GM11168 (cell line): ENCODE measurements around the gene DHX32.
"Not testable (repeated sequence)": the region's sequence is repeated elsewhere in the genome, so short reads cannot be mapped to it uniquely, and the experiment has no call there.

Source experiments
- in situ Hi-C: fragments of 300-500 bp; cut with MboI; formaldehyde crosslinking; loops from one replicate; pipeline ENCODE4 v1.12.0; 2022; ENCODE audit warnings: low sequenced_read_pairs; ENCODE audit not compliant: unreplicated experiment

The DHX32 gene, protein sequence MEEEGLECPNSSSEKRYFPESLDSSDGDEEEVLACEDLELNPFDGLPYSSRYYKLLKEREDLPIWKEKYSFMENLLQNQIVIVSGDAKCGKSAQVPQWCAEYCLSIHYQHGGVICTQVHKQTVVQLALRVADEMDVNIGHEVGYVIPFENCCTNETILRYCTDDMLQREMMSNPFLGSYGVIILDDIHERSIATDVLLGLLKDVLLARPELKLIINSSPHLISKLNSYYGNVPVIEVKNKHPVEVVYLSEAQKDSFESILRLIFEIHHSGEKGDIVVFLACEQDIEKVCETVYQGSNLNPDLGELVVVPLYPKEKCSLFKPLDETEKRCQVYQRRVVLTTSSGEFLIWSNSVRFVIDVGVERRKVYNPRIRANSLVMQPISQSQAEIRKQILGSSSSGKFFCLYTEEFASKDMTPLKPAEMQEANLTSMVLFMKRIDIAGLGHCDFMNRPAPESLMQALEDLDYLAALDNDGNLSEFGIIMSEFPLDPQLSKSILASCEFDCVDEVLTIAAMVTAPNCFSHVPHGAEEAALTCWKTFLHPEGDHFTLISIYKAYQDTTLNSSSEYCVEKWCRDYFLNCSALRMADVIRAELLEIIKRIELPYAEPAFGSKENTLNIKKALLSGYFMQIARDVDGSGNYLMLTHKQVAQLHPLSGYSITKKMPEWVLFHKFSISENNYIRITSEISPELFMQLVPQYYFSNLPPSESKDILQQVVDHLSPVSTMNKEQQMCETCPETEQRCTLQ

DNA sequence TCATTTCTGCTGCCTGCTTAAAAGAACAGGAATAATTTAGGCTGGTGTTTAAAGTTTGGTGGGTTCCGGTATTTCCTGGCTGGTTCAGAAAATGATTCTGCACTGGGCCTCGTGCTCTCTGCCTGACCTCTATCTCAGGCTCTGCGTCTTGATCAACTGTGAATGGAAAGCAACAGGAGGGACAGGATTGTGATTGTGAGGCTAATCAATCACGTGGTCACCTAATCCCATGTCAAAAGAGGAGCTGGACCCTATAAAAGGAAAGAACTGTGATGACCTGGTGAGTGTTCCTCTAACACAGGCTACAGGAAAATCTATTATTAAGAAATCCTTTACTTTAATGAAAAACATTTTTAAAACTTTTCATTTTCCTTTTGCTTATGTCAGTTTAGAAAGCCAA, at the start of gene DHX32:
Gene DHX32, minus strand, starts transcription at position 101 of the 400 bp plus-strand sequence. CDS start 468 bp downstream, outside the sequence.
- in situ Hi-C loops, result no loop called here

DNA sequence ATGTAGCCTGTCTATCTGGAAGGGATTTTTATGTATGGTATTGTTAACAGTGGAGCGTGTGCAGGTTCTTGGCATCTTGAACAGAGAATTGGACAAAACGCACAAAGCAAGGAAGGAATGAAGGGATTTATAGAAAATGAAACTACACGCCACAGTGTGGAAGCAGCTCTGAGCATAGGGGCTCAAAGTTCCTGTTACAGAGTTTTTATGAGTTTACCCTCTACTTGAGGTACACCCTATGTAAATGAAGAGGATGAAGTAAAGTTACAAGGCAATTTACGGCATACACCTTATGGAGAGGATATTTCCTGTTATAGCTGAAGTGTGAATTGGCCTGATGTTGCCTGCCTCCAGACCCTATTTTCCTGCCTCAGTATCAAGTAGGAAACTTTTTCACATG, 48.5 kb upstream of the DHX32 start:
- in situ Hi-C loops, result no loop called here

DNA sequence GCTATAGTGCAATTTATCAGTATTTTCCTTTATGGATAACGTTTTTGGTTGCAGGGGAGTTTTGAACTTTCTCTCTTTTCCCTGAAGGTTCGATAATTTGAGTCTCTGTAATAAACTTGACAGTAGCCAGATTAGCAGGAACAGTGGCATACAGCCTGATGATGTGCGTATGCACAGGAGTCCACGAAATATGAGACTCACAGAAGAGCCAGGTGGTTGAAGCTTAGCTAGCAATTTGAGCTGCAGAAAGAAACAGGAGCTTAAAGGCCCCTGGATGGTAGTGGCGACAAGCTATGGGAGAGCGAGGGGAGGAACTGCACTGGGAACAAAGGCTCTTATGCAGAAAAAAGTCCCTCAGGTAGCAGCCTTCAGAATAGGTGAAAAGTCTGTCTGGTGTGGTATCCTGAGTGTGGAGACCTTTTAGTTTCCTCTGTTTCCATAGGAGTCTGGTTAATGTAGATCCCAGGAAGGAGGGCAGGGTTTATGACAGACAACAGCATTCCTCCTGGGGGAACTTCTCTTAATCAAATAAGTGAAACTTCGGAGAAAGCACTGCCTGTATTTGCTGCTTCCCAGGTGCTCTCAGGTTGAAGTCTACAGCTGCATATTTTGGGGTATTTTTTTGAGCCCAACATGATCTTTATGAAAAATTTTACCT, 48.0 kb upstream of the DHX32 start:
- in situ Hi-C loops, result no loop called here

DNA sequence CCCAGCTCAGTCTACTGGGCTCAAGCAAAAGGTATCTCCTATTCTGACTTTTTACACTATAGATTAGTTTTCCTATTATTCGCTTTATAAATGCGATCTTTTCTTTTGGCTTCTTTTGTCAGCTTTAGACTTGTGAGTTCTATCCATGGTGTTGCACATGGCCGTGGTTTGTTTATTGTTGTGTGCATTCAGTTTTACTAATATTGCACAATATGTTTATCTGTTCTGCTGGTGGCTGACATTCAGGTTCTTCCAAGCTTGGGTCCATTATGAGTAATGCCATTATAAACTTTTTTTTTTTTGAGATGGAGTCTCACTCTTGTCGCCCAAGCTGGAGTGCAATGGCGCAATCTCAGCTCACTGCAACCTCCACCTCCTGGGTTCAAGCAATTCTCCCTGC, 46.2 kb upstream of the DHX32 start:
- in situ Hi-C loops, result not testable (repeated sequence)

DNA sequence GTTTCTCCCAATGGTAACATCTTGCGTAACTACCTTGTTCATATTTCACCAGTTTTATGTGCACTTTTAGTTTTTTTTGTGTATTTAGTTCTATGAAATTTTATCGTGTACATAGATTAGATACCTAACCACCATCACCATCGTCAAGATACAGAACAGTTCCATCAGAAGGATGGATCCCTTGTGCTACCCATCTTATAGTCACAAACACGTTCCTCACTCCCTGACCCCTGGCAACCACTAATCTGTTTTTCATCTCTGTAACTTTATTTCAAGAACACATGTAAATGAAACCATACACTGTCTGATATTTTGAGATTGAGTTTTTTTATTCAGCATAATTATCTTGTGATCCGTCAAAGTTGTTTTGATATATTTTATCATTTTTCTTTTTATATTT, 45.2 kb upstream of the DHX32 start:
- in situ Hi-C loops, result no loop called here

DNA sequence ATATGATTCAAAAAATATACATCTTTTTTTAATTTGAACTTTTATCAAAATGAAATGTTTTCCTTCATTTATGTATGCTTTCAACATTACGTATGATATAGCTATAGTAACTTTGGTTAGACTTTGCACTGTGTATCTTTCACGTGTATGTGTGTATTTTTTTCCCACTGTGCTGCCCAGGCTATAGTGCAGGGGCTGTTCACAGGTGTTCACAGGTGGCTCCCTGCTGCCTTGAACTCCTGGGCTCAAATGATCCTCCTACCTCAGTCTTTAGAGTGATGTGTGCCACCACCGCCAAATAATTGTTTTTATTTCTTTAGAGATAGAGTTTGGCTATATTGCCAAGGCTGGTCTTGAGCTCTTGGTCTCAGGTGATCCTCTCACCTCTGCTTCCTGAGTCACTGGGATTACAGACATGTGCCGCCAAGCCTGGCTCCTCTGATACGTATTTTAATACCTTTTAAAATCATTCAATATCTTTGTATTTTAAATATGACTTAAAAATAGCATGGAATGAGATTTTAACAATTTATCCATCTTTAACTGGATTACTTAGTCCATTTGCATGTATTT, 44.3 kb upstream of the DHX32 start:
- in situ Hi-C loops, result no loop called here

DNA sequence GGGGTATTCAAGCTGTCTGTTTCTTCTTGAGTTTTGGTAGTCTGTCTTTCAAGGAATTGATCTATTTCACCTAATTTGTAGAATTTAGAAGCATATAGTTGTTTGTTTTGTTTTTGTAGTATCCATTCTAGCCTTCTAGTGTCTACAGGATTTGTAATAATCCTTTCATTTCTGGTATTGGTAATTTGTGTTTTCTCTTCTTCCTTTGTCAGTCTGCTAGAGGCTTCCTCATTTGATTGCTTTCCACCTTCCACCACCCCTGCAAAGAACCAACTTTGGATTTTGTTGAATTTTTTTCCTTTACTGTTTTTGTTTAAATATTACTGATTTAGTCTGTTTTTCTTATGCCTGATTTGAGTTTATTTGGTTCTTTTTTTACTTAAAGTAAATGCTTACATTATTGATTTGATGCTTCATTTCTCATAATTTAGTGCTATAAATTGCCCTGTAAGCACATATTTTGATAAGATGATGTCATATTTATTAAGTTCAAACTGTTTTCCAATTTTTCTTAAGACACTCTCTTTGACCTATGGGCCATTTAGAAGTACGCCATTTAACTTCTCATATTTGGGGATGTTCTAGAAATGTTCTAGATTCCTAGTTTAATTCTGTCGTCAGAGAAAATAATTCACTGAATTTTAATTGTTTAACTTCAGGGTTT, 40.7 kb upstream of the DHX32 start:
- in situ Hi-C loops, result not testable (repeated sequence)

DNA sequence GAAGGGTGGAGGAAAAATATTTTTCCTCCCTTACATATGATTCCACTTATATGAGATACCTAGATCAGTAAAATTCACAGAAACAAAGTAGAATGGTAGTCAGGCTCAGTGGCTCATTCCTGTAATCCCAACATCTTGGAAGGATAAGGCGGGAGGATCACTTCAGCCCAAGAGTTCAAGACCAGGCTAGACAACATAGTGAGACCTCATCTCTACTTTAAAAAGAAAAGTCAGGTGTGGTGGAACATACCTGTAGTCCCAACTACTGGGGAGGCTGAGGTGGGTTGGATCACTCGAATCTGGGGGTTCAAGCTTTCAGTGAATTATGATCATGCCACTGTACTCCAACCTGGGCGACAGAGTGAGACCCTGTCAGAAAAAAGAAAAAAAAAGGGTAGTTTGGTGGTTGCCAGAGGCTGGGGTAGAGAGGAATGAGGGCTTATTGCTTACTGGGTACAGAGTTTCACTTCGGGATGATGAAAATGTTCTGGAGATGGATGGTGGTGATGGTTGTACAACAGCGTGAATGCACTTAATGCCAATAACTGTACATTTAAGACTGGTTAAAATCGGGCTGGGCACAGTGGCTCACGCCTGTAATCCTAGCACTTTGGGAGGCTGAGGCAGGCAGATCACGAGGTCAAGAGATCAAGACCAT, 36.7 kb upstream of the DHX32 start:
- in situ Hi-C loops, result not testable (repeated sequence)

DNA sequence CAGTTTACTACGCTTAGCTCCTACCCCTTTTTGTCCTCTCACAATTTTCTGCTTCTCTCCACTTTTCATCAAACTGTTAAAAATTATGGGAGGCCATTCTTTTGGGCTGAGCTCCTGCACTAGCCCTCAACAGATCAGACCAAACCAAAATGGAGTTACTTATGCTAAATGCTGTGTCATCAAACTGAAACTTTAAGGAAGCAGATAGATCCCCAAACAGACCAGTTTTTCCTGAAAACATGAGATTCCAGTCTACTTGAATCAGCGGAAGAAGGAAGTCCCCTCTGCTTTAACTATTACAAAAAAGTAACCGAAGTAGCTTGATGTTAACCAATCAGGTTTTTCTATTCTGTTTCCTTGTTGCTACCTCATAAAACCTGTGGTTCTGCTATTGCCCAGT, 35.9 kb upstream of the DHX32 start:
- in situ Hi-C loops, result no loop called here

DNA sequence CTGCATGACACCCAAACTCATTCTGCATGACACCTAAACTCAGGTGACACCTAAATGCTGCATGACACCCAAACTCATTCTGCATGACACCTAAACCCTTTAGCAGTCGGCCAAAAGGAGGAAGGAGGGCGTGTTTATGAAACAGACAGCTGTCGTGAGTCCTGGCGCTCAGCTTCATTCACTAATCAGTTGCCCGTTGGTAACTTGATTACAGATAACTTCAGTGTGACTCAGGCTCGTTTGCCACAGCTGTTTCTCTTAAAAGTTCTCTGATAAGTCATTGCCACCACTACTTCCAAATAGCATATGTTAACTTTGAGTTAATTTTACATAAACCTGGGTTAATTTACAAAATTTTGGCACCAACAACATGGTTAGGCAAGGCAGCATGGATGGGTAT, 32.2 kb upstream of the DHX32 start:
- in situ Hi-C loops, result not testable (repeated sequence)

DNA sequence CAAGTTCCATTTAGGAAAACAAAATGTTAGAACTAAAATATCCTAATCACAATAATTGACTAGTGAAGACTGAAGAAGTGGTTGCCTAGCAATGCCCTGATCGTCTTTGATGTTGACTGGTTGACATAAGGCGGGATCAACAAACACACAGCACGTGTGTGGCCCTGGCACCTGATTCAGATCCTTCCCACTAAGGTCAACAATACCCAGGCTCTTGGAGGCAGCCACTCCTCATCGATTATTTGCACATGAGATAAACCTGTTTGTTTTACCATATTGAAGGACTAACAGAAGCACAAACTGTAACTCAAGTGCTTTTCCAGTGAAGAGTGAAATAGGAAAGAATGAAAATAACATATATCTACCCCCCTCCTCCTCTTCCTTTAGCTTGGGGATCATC, 30.9 kb upstream of the DHX32 start:
- in situ Hi-C loops, result no loop called here

DNA sequence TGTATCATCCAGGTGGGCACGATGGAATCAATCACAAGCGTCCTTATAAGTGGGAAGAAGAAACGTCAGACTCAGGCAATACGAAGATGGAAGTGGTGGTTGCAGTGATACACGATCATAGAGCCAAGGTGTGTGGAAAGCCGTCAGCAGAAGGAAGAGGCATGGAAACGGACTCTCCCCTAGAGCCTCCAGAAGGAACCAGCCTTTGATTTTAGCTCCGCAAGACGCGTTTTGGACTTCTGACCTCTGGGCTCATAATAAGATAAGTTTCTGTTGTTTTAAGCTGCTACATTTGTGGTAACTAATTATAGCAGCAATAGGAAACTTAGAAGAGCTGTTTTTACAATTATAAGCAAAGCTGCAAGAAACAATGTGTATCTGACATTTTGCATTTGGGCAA, 30.1 kb upstream of the DHX32 start:
- in situ Hi-C loops, result no loop called here

DNA sequence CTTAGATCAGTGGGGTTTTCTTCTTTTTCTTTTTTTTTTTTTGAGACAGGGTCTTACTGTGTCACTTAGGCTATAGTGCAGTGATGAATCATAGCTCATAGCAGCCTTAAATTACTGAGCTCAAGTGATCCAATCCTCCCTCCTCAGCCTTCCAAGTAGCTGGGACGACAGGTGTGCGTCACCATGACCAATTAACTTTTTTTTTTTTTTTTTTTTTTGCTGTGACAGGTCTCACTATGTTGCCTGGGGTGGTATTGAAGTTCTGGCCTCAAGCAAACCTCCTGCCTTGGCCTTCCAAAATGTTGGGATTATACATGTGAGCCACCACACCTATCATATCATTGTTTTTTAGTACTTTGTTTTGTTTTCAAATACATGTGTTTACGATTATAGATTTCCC, 28.4 kb upstream of the DHX32 start:
- in situ Hi-C loops, result not testable (repeated sequence)

DNA sequence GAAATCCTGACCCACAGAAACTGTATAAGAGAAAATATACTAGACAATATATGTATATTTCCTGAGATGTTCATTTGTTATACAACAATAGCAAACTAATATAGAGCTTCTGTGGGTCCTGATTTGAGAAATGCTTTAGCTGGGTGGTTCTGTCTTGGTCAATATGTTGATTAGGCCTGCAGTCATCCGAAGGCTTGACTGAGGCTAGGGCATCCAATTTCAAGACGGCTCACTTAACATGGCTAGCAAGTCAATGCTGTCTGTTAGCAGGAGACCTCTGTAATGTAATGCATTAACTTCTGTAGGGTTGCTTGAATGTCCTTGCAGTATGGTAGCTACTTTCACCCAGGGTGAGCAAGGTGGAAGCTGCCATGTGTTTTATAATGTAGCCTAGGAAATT, 27.7 kb upstream of the DHX32 start:
- in situ Hi-C loops, result not testable (repeated sequence)

DNA sequence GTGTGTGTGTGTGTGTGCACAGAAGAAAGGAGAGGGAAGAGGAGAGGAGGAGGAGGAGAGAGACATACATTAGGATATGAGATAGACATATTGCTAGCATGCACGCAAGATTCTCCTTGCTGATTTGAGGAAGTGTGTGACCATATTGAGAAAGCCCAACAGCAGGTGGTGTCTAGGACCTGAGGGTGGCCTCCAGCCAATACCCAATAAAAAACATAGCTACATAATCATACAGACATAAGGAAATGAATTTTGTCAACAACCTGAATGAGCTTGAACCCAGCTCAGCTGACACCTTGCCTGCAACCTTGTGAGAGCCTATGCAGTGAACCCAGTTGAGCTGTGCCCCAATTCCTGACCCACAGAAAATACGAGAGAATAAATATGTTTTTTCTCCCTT, 26.5 kb upstream of the DHX32 start:
- in situ Hi-C loops, result not testable (repeated sequence)

DNA sequence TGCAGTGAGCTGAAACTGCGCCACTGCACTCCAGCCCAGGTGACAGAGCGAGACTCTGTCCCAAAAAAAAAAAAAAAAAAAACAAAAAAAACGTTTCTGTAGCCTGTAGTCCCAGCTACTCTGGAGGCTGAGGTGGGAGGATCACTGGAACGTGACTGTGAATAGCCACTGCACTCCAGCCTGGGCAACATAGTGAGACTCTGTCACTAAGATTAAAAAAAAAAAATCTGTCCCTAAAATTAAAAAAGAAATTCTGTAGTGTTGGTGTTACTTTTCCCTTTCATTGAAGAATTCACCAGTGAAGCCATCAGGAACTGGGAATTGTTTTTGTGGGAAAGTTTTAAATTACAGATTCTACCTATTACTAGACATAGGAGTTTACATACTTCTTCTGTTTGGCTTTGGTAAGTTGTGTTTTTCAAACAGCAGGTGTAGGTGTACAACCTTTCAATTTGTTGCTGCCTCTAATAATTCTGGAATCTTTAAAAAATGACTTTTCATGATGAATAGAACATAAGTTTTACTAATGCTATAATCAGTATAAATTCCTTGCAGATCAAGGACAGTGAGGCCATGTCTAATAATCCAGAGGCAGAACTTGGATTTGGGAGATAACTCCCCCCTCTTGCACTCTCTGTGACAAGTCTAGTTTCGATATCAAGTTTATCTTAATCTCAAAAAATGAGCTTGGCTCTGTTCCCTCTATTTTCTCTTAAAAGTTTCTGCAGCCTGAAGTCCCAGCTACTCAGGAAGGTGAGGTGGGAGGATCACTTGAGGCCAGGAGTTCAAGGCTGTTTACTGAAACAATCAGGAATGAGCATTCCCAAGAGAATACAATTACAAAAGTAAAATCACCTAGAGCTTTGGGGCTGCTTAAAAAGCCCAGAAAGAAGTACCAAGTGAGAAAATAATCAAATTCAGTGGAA, 24.2 kb upstream of the DHX32 start:
- in situ Hi-C loops, result not testable (repeated sequence)

DNA sequence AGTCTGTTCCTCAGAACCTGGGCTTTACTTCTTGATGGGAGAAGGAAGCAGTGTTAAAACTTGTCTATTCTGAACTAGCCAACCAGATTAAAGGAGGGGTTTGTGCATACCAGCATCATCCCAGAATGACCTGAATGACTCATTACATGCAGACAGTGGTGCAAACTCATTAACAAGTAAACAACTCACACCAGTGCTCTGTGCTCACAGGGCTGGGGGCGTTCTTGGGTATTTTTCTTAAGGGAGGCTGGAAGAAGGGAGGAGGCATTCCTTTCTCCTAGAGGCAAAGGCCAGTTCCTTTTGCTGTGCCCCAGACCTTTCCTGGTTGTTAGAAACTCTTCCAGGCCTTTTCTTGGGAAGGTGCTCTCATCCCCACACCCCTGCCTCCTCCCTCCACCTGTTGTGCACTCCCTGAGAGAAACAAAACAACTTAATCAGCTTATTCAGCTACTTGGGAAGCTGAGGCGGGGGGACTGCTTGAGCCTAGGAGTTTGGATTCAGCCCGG, 22.1 kb upstream of the DHX32 start:
- in situ Hi-C loops, result not testable (repeated sequence)

DNA sequence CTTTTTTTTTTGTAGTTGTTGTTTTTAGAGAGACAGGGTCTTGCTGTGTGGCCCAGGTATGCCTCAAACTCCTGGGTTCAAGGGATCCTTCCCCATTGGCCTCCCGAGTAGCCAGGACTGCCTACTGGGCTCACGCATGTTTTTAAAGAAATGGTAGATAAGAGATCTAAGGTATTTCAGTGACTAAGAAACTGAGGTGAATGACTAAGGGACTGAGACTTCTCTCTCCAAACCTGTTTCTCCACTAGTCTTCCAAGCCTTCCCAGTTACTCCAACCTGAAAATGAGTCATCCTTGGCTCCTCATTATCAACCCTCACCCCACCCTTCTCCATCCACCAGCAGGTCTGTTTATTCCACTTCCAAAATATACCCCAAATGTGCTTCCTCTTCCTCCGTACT, 19.9 kb upstream of the DHX32 start:
- in situ Hi-C loops, result not testable (repeated sequence)

DNA sequence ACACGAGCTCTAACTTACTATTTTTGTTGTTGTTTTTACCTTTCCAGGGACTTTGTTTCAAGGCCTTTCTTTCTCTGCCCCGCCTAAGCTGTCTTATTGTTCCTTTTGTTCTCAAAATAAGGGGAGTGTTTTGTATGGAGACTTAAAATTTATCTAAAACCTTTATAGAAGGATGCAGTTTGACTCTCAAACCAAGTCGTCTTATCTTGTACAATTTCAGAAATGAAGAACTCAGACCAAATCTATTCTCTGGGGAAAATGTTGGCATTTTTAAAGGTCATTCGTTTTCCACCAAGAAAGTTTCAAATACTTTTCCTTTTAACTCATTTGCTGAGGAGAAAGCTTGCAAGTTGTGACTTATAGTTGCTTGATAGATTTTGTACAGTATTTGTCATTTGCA, 16.2 kb upstream of the DHX32 start:
- in situ Hi-C loops, result not testable (repeated sequence)
